CD1c-positive myeloid dendritic cell (primary cell): ENCODE measurements around the gene SLC16A11.
"Not testable (repeated sequence)": the region's sequence is repeated elsewhere in the genome, so short reads cannot be mapped to it uniquely, and the experiment has no call there.

Experiments used
- DNase-seq: peaks from one replicate; pipeline ENCODE4 v3.0.0-alpha.2; 2016; ENCODE audit errors: extremely low spot score

The SLC16A11 gene, protein sequence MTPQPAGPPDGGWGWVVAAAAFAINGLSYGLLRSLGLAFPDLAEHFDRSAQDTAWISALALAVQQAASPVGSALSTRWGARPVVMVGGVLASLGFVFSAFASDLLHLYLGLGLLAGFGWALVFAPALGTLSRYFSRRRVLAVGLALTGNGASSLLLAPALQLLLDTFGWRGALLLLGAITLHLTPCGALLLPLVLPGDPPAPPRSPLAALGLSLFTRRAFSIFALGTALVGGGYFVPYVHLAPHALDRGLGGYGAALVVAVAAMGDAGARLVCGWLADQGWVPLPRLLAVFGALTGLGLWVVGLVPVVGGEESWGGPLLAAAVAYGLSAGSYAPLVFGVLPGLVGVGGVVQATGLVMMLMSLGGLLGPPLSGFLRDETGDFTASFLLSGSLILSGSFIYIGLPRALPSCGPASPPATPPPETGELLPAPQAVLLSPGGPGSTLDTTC

DNA sequence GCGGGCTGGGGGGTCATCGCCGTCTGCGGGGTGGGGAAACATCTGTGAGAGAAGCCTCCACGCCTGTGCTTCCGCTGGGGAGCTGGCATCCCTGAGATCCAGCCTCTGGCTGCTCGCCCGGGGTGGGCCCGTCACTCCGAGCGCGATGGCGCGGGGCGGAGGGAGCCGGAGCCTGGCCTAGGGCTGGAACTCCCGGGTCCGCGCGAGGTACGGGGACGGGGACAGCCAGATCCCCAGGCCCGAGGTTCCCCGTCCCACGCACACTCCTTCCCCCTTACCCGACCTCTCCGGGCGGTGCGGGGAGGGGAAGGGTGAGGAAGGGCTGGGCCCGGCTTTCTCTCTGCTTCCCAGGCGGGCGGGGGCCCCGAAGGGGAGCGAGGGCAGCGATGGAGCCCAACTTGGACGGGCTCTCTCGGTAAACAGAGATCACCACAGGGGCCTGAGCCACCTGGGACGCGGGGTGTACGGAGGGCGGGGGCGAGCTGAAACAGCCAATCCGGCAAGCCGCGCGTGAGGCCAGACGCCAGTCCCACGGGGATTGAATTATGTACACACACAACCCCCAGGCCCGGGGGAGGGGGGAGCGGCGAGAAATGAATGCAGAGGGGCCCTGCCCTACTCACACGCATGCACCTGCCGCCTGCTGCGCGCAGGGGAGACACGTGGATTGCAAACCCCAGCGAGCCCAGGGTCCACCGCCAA is at the start of gene SLC16A11:
Gene SLC16A11 (minus strand): TSS at position 596 of the 702 bp plus-strand sequence. CDS start 579 bp downstream, at position 17.
- DNase-seq: peak; percentile 40

DNA sequence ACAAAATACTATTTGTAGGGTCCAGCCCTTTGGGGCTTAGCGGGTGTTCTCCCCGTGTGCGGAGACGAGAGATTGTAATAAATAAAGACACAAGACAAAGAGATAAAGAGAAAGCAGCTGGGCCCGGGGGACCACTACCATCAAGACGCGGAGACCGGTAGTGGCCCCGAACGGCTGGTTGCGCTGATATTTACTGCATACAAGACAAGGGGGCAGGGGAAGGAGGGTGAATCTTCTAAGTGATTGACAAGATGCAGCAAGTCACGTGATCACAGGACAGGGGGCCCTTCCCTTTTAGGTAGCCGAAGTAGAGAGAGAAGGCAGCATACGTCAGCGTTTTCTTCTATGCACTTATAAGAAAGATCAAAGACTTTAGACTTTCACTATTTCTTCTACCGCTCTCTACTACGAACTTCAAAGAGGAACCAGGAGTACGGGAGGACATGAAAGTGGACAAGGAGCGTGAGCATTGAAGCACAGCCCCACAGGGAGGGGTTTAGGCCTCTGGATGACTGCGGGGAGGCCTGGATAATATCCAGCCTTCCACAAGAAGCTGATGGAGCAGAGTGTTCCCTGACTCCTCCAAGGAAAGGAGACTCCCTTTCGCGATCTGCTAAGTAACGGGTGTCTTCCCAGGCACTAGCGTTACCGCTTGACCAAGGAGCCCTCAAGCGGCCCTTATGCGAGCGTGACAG is 47.6 kb upstream of the SLC16A11 start:
- peak; percentile 38 for DNase-seq

DNA sequence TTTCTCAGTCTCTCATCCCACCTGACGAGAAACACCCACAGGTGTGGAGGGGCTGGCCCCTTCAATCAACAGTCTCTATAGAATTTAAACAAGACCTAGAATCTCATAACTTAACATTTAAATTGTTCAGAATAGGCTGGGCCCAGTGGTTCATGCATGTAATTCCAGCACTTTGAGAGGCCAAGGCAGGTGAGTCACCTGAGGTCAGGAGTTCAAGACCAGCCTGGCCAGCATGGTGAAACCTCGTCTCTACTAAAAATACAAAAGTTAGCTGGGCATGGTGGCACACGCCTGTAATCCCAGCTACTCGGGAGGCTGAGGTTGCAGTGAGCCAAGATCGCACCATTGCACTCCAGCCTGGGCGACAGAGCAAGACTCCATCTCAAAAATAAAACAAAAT is 45.7 kb upstream of the SLC16A11 start:
- not testable (repeated sequence) for DNase-seq

DNA sequence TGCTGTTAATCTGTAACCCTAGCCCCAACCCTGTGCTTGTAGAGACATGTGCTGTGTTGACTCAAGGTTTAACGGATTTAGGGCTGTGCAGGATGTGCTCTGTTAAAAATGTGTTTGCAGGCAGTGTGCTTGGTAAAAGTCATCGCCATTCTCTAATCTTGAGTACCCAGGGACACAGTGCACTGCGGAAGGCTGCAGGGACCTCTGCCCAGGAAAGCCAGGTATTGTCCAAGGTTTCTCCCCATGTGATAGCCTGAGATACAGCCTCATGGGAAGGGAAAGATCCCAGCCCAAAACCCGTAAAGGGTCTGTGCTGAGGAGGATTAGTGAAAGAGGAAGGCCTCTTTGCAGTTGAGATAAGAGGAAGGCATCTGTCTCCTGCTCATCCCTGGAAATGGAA is 44.5 kb upstream of the SLC16A11 start:
- not testable (repeated sequence) for DNase-seq

DNA sequence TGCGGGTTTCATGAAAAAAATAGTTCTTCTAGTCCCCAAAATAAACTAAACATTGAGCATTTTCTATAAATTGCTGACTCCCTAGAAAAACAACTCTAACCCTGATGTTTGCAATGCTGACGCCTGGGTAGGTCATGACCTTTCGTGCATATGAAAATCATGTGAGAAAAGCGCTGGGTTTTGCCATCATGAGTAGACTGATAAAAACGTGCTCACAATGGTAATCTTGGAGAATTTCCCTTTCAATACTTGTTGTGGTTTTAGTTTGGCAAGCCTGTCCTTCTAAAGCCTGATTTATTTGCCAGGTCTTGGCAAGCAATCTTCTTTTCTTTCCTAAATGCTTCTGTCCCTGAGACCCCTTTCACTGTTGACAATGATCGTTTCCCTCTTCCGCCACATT is 40.2 kb upstream of the SLC16A11 start:
- DNase-seq: peak; percentile 50

DNA sequence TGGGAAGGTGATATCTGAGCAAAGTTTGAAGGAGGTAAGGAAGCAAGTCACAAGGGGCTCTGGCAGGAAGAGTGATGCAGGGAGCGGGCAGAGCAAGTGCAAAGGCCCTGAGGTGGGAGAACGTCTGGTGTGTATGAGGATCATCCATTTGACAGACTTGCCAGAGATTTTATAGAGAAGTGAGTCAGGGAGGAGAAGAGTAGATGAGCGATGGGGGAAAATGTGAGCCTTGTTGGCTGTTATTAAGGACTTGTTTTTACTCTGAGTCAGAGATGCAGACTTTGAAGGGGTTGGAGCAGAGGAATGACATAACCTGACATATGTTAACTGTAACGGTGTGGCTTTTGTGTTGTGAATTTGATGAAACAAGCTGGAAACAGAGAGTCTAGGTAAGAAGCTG is 39.7 kb upstream of the SLC16A11 start:
- DNase-seq: peak; percentile 15

- no peak for DNase-seq
Measured at GRCh38 chr17:7081341-7082062, 37.6 kb upstream of the SLC16A11 start.

DNA sequence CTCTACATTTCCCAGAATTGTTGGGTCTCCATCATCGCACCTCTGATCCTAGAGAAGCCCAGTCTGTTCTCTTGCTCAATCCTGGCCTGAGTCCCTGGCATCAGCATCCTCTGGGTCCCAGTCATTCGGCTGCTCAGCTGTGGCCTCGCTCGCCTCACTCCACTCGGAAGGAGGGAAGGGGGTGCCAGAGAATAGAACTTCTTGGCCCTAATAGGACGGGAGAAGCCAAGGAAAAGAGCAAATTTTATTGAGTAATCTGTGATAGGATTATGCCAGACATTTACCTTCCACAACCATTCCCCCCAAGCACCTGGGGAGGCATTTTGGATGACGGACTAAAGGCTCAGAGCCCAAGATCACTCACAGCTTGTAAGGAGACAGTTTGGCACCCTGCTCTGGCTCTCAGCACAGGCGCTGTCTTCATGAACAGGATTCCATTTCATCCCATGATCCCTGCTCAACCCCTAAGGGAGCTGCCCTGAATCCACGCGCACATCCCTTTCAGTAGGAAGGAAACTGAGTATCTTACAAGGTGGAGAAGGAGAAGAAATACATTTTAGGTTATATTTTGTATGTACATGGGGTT is 36.7 kb upstream of the SLC16A11 start:
- DNase-seq: no peak

- peak; percentile 87 for DNase-seq
Measured at GRCh38 chr17:7079581-7080455, 35.9 kb upstream of the SLC16A11 start, which contains the start of gene CLEC10A. CLEC10A (minus strand) TSS chr17:7080251; CDS start chr17:7078812, 1,439 bp downstream.

DNA sequence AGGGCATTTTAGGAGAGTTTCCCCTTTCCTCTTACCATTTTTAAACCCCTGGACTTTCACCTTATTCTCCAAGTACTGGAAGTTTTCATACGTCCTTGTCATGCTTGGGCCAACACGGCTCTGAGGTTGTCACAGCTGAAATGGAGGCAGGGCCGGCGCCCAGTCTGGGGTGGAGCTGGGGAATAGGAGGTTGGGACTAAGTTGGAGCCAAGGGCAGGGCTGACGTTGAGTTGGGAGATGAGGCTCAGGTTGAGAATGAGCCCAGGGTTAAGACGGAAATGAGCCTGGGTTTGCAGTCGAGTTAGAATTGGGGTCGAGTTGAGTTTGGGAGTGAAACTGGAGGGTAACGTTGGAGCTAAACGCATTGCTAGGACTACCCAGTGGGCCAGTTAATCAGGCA is 34.8 kb upstream of the SLC16A11 start:
- no peak for DNase-seq

DNA sequence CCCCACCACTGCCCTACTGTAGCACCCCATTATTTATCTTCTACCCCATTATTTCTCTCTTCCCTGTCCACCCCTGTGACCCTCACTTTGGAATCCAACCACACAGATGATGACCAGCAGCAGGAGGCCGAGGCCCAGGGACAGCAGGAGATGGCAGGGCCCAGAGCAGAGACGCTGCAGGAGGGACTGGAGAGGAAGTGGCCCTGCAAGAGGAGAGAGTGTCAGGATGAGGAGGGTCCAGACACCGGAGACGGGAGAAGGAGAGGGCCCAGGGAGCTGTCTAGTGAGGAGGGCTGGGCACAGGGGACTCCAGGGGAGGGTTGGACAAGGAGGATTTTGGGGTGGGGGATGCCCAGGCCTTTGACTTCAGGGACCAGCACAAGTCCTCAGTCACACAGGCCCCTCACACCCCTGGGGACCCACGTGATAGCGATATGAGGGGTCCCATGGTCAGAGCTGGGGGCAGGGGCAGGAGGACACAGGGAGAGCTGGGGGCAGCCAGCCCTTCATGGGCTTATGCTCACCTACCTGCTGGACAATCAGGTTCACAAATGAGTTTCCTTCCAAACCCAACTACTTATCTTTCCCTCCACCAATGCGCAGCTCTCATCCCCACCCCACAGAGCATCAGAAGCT is 34.1 kb upstream of the SLC16A11 start:
- no peak for DNase-seq

DNA sequence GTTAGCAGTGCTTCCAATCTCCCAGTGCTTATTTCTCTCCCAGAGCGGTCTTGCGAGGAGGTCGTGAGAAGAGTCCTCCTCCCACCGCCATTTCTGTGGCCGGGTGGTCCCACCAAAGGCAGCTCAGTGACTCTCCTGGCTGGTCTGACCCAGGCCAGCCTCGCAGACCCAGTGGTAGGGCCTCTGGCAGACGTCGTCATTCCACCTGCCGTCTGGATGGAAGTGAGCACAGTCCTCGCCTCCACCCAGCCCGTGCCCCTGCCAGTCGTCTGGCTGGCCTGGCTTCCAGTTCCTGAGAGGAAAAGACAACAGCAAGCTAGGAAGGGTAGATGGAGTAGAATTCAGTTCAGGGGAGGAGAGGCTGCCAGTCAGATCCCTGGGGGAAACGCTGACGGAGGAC is 31.0 kb upstream of the SLC16A11 start:
- DNase-seq: no peak

- DNase-seq: no peak
Measured at GRCh38 chr17:7072406-7072805, 28.5 kb upstream of the SLC16A11 start.

GRCh38 chr17:7070712-7071111 is 26.8 kb upstream of the SLC16A11 start:
- no peak for DNase-seq

DNA sequence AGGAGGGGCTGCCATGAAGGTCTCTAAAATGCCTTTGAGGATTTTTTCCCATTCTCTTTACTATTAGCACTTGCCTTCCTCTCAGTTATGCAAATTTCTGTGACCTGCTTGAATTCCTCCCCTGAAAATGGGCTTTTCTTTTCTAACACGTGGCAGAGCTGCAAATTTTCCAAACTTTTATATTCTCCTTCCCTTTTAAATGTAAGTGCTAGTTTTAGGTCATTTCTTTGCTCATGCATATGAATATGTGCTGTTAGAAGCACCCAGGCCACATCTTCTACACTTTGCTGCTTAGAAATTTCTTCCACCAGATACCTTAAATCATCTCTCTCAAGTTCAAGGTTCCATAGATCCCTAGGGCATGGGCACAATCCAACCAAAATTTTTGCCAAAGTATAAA is 24.4 kb upstream of the SLC16A11 start:
- no peak for DNase-seq

DNA sequence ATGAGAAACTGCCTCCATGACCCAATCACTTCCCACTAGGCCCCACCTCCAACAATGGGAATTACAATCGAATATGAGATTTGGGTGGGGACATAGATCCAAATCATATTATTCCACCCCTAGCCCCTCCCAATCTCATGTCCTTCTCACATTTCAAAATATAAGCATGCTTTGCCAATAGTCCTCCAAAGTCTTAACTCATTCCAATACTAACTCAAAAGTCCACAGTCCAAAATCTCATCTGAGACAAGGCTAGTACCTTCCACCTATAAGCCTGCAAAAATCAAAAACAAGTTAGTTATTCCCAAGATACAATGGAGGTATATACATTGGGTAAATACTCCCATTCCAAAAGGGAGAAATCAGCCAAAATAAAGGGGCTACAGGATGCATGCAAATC is 23.3 kb upstream of the SLC16A11 start:
- no peak for DNase-seq

GRCh38 chr17:7064261-7064660 is 20.4 kb upstream of the SLC16A11 start:
- DNase-seq: peak; percentile 18

- DNase-seq: no peak
Measured at GRCh38 chr17:7063518-7064094, 19.7 kb upstream of the SLC16A11 start.

DNA sequence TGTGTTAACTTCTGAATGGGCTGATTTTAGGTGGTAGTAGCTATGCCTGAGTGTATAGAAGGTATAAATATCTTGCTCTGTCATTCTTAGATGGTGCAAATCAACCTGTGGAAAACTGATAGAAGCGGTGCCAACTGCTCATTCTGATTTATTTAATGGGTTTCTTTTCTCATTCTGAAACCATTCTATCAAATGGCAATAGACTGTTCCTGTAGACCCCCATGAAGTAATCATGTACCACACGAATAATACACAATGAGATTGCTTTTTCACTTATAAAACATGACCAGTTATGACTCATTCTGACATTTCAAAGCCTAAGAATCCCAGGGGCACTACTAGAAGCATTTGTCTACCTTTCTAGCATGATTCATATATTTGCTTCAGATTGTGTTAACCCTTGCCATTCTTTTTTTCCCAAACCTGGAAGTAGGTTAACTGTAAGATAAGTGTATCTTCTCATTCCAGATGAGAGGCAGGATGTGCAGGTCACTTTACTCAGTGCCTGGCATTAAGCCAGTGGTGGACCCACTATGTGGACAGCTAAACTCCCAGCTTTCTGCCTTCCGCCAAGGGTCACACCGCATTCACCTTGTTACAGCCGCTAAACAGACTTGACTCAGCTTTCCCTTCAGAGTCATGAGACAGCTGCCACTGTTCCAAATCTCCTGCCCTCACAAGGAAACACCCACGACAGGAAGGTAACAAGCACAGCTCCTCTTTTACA is 16.4 kb upstream of the SLC16A11 start:
- DNase-seq: peak; percentile 34
